Activated T-helper 2 cell treated with anti-CD3 and anti-CD28 coated beads, Interferon-gamma antibody, Interleukin-2, Interleukin-4, amounts not matched to agents 10 μg/mL and 5 μg/mL and 100 μg/mL, durations not matched to agents 14 hours and 24 hours and 36 hours (primary cell): ENCODE results near the gene CD48. TPM values are rescaled to one million over a fixed set of nuclear protein-coding genes. Genes with fewer than 3 reads are reported as not detected.

ENCODE experiments used
- DNase-seq: peaks from one replicate; pipeline ENCODE4 v3.0.0; 2021; ENCODE audit warnings: low spot score
- H3K27ac Mint-ChIP-seq: one replicate; pipeline ENCODE4 v1.8.0; 2021; ENCODE audit warnings: mixed read lengths
- H3K27me3 Mint-ChIP-seq: one replicate; pipeline ENCODE4 v1.8.0; 2021; ENCODE audit warnings: low read depth, mixed read lengths
- H3K36me3 Mint-ChIP-seq: one replicate; pipeline ENCODE4 v1.8.0; 2021; ENCODE audit warnings: low read depth, mixed read lengths
- H3K4me1 Mint-ChIP-seq: one replicate; pipeline ENCODE4 v1.8.0; 2021; ENCODE audit warnings: low read depth, mixed read lengths
- H3K4me3 Mint-ChIP-seq: one replicate; pipeline ENCODE4 v1.8.0; 2021; ENCODE audit warnings: low read depth, mild to moderate bottlenecking, moderate library complexity, mixed read lengths
- H3K9me3 Mint-ChIP-seq: one replicate; pipeline ENCODE4 v1.8.0; 2021; ENCODE audit warnings: mixed read lengths
- intact Hi-C: fragments of 100-400 bp; cut with micrococcal nuclease; formaldehyde crosslinking; loops from one replicate; pipeline ENCODE4 v1.15.1; 2023
- total RNA-seq: library from RNA; stranded (reverse); gene quantifications from 2 replicates; pipeline ENCODE4 v1.2.3, GENCODE V29; 2022

CD48 gene
- total RNA-seq, 1 donor from 2014 or later, result 101 TPM

GRCh38 chr1:160679893-160680292, 31.7 kb downstream of the CD48 start:
- Mint-ChIP-seq H3K36me3 (peaks cover 75% of the 10 kb centered on the region), H3K27me3 (no peaks in the 10 kb centered on the region), H3K4me3 (no peak overlapping the region), H3K4me1 (peaks cover 60% of the 10 kb centered on the region), H3K9me3 (no peaks in the 10 kb centered on the region), H3K27ac (no peak overlapping the region)
- DNase-seq, result no peak
- intact Hi-C loops, result loop anchor here (5.0 kb wide), 2 partner anchors 197 to 432 kb away; no protein-coding TSS in a partner anchor

- peaks cover 51% of the 10 kb centered on the region for H3K36me3 Mint-ChIP-seq
- H3K27me3 Mint-ChIP-seq, result no peaks in the 10 kb centered on the region
- intact Hi-C loops, result no loop called here
- H3K4me3 Mint-ChIP-seq, result no peak overlapping the region
- H3K27ac Mint-ChIP-seq, result peak overlapping the region; percentile 36
- H3K4me1 Mint-ChIP-seq, result peaks cover 33% of the 10 kb centered on the region
- no peak for DNase-seq
- no peaks in the 10 kb centered on the region for H3K9me3 Mint-ChIP-seq
Measured at GRCh38 chr1:160676869-160677597, 34.6 kb downstream of the CD48 start.

- Mint-ChIP-seq H3K27me3 (no peaks in the 10 kb centered on the region), H3K36me3 (peaks cover 46% of the 10 kb centered on the region), H3K4me3 (peak overlapping the region; percentile 41), H3K4me1 (peaks cover 28% of the 10 kb centered on the region), H3K27ac (peak overlapping the region; percentile 68), H3K9me3 (no peaks in the 10 kb centered on the region)
- peak; percentile 63 for DNase-seq
- intact Hi-C loops, result loop anchor here (1.0 to 2.0 kb wide), 2 partner anchors 7 to 33 kb away; no protein-coding TSS in a partner anchor
Measured at GRCh38 chr1:160675641-160676410, 35.8 kb downstream of the CD48 start.

GRCh38 chr1:160674415-160674814, 37.2 kb downstream of the CD48 start:
- no peak for DNase-seq
- intact Hi-C loops, result loop anchor here (2.0 to 5.0 kb wide), 3 partner anchors 34 to 152 kb away; partner anchors contain the start of genes CD84 and SLAMF6
- Mint-ChIP-seq H3K4me3 (no peak overlapping the region), H3K27ac (no peak overlapping the region), H3K27me3 (no peaks in the 10 kb centered on the region), H3K36me3 (peaks cover 44% of the 10 kb centered on the region), H3K9me3 (peaks cover 11% of the 10 kb centered on the region), H3K4me1 (peaks cover 31% of the 10 kb centered on the region)

GRCh38 chr1:160672789-160673695, 38.6 kb downstream of the CD48 start:
- H3K27ac Mint-ChIP-seq, result no peak overlapping the region
- peaks cover 42% of the 10 kb centered on the region for H3K36me3 Mint-ChIP-seq
- peaks cover 26% of the 10 kb centered on the region for H3K4me1 Mint-ChIP-seq
- no peak overlapping the region for H3K4me3 Mint-ChIP-seq
- intact Hi-C loops, result loop anchor here (1.0 to 5.0 kb wide), 5 partner anchors 9 to 151 kb away; partner anchors contain the start of genes CD84 and SLAMF6
- DNase-seq, result no peak
- H3K9me3 Mint-ChIP-seq, result peaks cover 23% of the 10 kb centered on the region
- H3K27me3 Mint-ChIP-seq, result no peaks in the 10 kb centered on the region

GRCh38 chr1:160671603-160672517, 39.8 kb downstream of the CD48 start:
- Mint-ChIP-seq H3K27me3 (no peaks in the 10 kb centered on the region), H3K9me3 (peaks cover 28% of the 10 kb centered on the region), H3K4me3 (no peak overlapping the region), H3K36me3 (peaks cover 34% of the 10 kb centered on the region), H3K27ac (peak overlapping the region; percentile 14), H3K4me1 (peaks cover 29% of the 10 kb centered on the region)
- intact Hi-C loops, result loop anchor here (1.0 to 5.0 kb wide), 4 partner anchors 8 to 150 kb away; partner anchors contain the start of genes CD84 and SLAMF6
- DNase-seq, result no peak

GRCh38 chr1:160670701-160671100, 40.9 kb downstream of the CD48 start:
- Mint-ChIP-seq H3K4me1 (peaks cover 34% of the 10 kb centered on the region), H3K4me3 (no peak overlapping the region), H3K36me3 (peaks cover 28% of the 10 kb centered on the region), H3K27me3 (no peaks in the 10 kb centered on the region), H3K27ac (peak overlapping the region; percentile 24), H3K9me3 (peaks cover 28% of the 10 kb centered on the region)
- intact Hi-C loops, result loop anchor here (5.0 kb wide), 2 partner anchors 93 to 148 kb away; partner anchors contain the start of genes CD84 and SLAMF6
- DNase-seq, result no peak

- H3K36me3 Mint-ChIP-seq, result peaks cover 28% of the 10 kb centered on the region
- H3K9me3 Mint-ChIP-seq, result peaks cover 28% of the 10 kb centered on the region
- H3K27ac Mint-ChIP-seq, result peak overlapping the region; percentile 46
- H3K4me3 Mint-ChIP-seq, result no peak overlapping the region
- H3K4me1 Mint-ChIP-seq, result peaks cover 40% of the 10 kb centered on the region
- no peaks in the 10 kb centered on the region for H3K27me3 Mint-ChIP-seq
- intact Hi-C loops, result loop anchor here (5.0 kb wide), 2 partner anchors 93 to 148 kb away; partner anchors contain the start of genes CD84 and SLAMF6
- no peak for DNase-seq
Measured at GRCh38 chr1:160669802-160670201, 41.8 kb downstream of the CD48 start.

GRCh38 chr1:160669276-160669675, 42.3 kb downstream of the CD48 start:
- H3K27ac Mint-ChIP-seq, result no peak overlapping the region
- H3K4me3 Mint-ChIP-seq, result no peak overlapping the region
- H3K36me3 Mint-ChIP-seq, result peaks cover 28% of the 10 kb centered on the region
- peaks cover 28% of the 10 kb centered on the region for H3K9me3 Mint-ChIP-seq
- peaks cover 43% of the 10 kb centered on the region for H3K4me1 Mint-ChIP-seq
- intact Hi-C loops, result no loop called here
- no peak for DNase-seq
- no peaks in the 10 kb centered on the region for H3K27me3 Mint-ChIP-seq

GRCh38 chr1:160667896-160668295, 43.7 kb downstream of the CD48 start:
- peaks cover 28% of the 10 kb centered on the region for H3K9me3 Mint-ChIP-seq
- no peak for DNase-seq
- H3K27ac Mint-ChIP-seq, result peak overlapping the region; percentile 3
- peaks cover 28% of the 10 kb centered on the region for H3K36me3 Mint-ChIP-seq
- H3K4me3 Mint-ChIP-seq, result no peak overlapping the region
- intact Hi-C loops, result no loop called here
- peaks cover 55% of the 10 kb centered on the region for H3K4me1 Mint-ChIP-seq
- H3K27me3 Mint-ChIP-seq, result no peaks in the 10 kb centered on the region

- Mint-ChIP-seq H3K27me3 (no peaks in the 10 kb centered on the region), H3K4me3 (peak overlapping the region; percentile 58), H3K4me1 (peaks cover 69% of the 10 kb centered on the region), H3K36me3 (peaks cover 32% of the 10 kb centered on the region), H3K9me3 (peaks cover 36% of the 10 kb centered on the region), H3K27ac (peak overlapping the region; percentile 91)
- no peak for DNase-seq
- intact Hi-C loops, result no loop called here
Measured at GRCh38 chr1:160666079-160666442, 45.6 kb downstream of the CD48 start.
